GM19468 (cell line): ENCODE data around the gene ANKRD33B.
A peak's percentile ranks its signal among the peaks of the same experiment; 100 is the strongest.
"Not testable (repeated sequence)": the region's sequence is repeated elsewhere in the genome, so short reads cannot be mapped to it uniquely, and the experiment has no call there.

Source experiments
- ATAC-seq: cut with Tn5 transposase; IDR thresholded peaks from one replicate; pipeline ENCODE4 v1.9.1; 2021; ENCODE audit warnings: mild to moderate bottlenecking, moderate library complexity, moderate number of reproducible peaks; ENCODE audit not compliant: unreplicated experiment; ENCODE audit errors: extremely low read depth

ANKRD33B gene

GRCh38 chr5:10563945-10564837 is at the start of gene ANKRD33B:
TSS of gene ANKRD33B (plus strand) at chr5:10564070. CDS start at chr5:10564468, 398 bp downstream.
- peak; percentile 41 for ATAC-seq

GRCh38 chr5:10514572-10514971 is 49.3 kb upstream of the ANKRD33B start:
- ATAC-seq: not testable (repeated sequence)

- no peak for ATAC-seq
Observed at GRCh38 chr5:10515492-10515891, 48.4 kb upstream of the ANKRD33B start.

- no peak for ATAC-seq
Observed at GRCh38 chr5:10518347-10518746, 45.5 kb upstream of the ANKRD33B start.

- ATAC-seq: no peak
Observed at GRCh38 chr5:10519729-10520128, 44.1 kb upstream of the ANKRD33B start.

- ATAC-seq: no peak
Observed at GRCh38 chr5:10520706-10521105, 43.2 kb upstream of the ANKRD33B start.

GRCh38 chr5:10521466-10522223 is 42.2 kb upstream of the ANKRD33B start:
- ATAC-seq: no peak

GRCh38 chr5:10522224-10522611 is 41.7 kb upstream of the ANKRD33B start:
- ATAC-seq: no peak

GRCh38 chr5:10524376-10525123 is 39.3 kb upstream of the ANKRD33B start:
- no peak for ATAC-seq

GRCh38 chr5:10525124-10525495 is 38.8 kb upstream of the ANKRD33B start:
- no peak for ATAC-seq

GRCh38 chr5:10527281-10527950 is 36.5 kb upstream of the ANKRD33B start:
- ATAC-seq: no peak

- ATAC-seq: no peak
Observed at GRCh38 chr5:10528056-10528816, 35.6 kb upstream of the ANKRD33B start.

GRCh38 chr5:10528827-10529226 is 35.0 kb upstream of the ANKRD33B start:
- ATAC-seq: no peak

- no peak for ATAC-seq
Observed at GRCh38 chr5:10530601-10531320, 33.1 kb upstream of the ANKRD33B start.

- no peak for ATAC-seq
Observed at GRCh38 chr5:10532421-10532820, 31.4 kb upstream of the ANKRD33B start.

GRCh38 chr5:10533226-10533625 is 30.6 kb upstream of the ANKRD33B start:
- no peak for ATAC-seq

- no peak for ATAC-seq
Observed at GRCh38 chr5:10534561-10535530, 29.0 kb upstream of the ANKRD33B start.

- ATAC-seq: no peak
Observed at GRCh38 chr5:10536511-10536910, 27.4 kb upstream of the ANKRD33B start.
